Lower lobe of right lung (tissue), 2 donors: ENCODE measurements around the gene CCHCR1. TPM values are rescaled to one million over a fixed set of nuclear protein-coding genes. Genes with fewer than 3 reads are reported as not detected.

Source experiments
- ATAC-seq, 2 donors: fragments of 200-7000 bp; cut with Tn5 transposase; one replicate each; pipeline ENCODE4 v1.9.1; 2020 to 2022; ENCODE audit warnings: mild to moderate bottlenecking in 2 of 2, moderate library complexity in 2 of 2
- DNase-seq: peaks from one replicate; pipeline ENCODE4 v3.0.0-alpha.2; 2020
- H3K27ac ChIP-seq: fragments of 200-600 bp; one replicate; pipeline ENCODE4 v1.8.0; 2022
- H3K27me3 ChIP-seq: fragments of 200-600 bp; one replicate; pipeline ENCODE4 v1.8.0; 2022; ENCODE audit warnings: low read depth
- H3K36me3 ChIP-seq: fragments of 200-600 bp; one replicate; pipeline ENCODE4 v1.8.0; 2022; ENCODE audit warnings: mild to moderate bottlenecking
- H3K4me1 ChIP-seq: fragments of 200-600 bp; one replicate; pipeline ENCODE4 v1.8.0; 2022
- H3K4me3 ChIP-seq: fragments of 200-600 bp; one replicate; pipeline ENCODE4 v1.8.0; 2022; ENCODE audit warnings: mild to moderate bottlenecking
- H3K9me3 ChIP-seq: fragments of 200-600 bp; one replicate; pipeline ENCODE4 v1.8.0; 2022
- CTCF ChIP-seq: fragments of 200-600 bp; IDR thresholded peaks from one replicate; pipeline ENCODE4 v1.8.0; 2022; ENCODE audit warnings: antibody characterized with exemption, mild to moderate bottlenecking
- intact Hi-C: fragments of 100-400 bp; cut with DNase I; formaldehyde crosslinking; loops from one replicate; pipeline ENCODE4 v1.11.0; 2022
- total RNA-seq: library from RNA; stranded (reverse); fragmentation: NEBNext Ultra II Directional; extraction: Animal tissue kit (Norgen Biotek cat#: 25700); gene quantifications from one replicate; pipeline ENCODE4 v1.2.1, GENCODE V29; 2021
- donor health status: DM: no; HTN: yes; CAD: no; lungs with severe emphysema.

Gene CCHCR1
- total RNA-seq, 1 donor from 2014 or later: 16.5 TPM

- no peak for ATAC-seq
- no peak for DNase-seq
These were observed 54.5 kb downstream of the CCHCR1 start for GRCh38 chr6:31103136-31103535.

GRCh38 chr6:31098449-31098938, 59.1 kb downstream of the CCHCR1 start:
- H3K27me3 ChIP-seq: no peaks in the 10 kb centered on the region
- intact Hi-C loops: no loop called here
- DNase-seq (no peak), ATAC-seq (no peak)
- peaks cover 24% of the 10 kb centered on the region for H3K4me1 ChIP-seq
- H3K27ac ChIP-seq: no peak overlapping the region
- H3K4me3 ChIP-seq: no peak overlapping the region
- no peak for TF ChIP-seq CTCF
- H3K36me3 ChIP-seq: no peaks in the 10 kb centered on the region
- no peaks in the 10 kb centered on the region for H3K9me3 ChIP-seq

More at GRCh38 chr6:31103136-31103535, 54.5 kb downstream of the CCHCR1 start:
- no peak for TF ChIP-seq CTCF
- Histone ChIP-seq H3K9me3 (no peaks in the 10 kb centered on the region), H3K4me3 (no peak overlapping the region), H3K36me3 (no peaks in the 10 kb centered on the region), H3K4me1 (no peaks in the 10 kb centered on the region), H3K27me3 (no peaks in the 10 kb centered on the region), H3K27ac (no peak overlapping the region)
- intact Hi-C loops: no loop called here

GRCh38 chr6:31096656-31097055, 60.9 kb downstream of the CCHCR1 start:
- DNase-seq (no peak), ATAC-seq (no peak)
- peaks cover 24% of the 10 kb centered on the region for H3K4me1 ChIP-seq
- no peaks in the 10 kb centered on the region for H3K9me3 ChIP-seq
- no peak overlapping the region for H3K27ac ChIP-seq
- intact Hi-C loops: no loop called here
- TF ChIP-seq CTCF: no peak
- H3K4me3 ChIP-seq: no peak overlapping the region
- H3K36me3 ChIP-seq: no peaks in the 10 kb centered on the region
- no peaks in the 10 kb centered on the region for H3K27me3 ChIP-seq

- ATAC-seq: no peak
These were observed 61.4 kb downstream of the CCHCR1 start for GRCh38 chr6:31096215-31096614.

GRCh38 chr6:31094389-31094881, 63.2 kb downstream of the CCHCR1 start:
- TF ChIP-seq CTCF: no peak
- DNase-seq (no peak), ATAC-seq (peak; percentile 47 to 54)
- H3K27ac ChIP-seq: peak overlapping the region; percentile 68
- intact Hi-C loops: no loop called here
- no peaks in the 10 kb centered on the region for H3K9me3 ChIP-seq
- peaks cover 24% of the 10 kb centered on the region for H3K4me1 ChIP-seq
- no peaks in the 10 kb centered on the region for H3K36me3 ChIP-seq
- no peak overlapping the region for H3K4me3 ChIP-seq
- no peaks in the 10 kb centered on the region for H3K27me3 ChIP-seq

More at GRCh38 chr6:31096215-31096614, 61.4 kb downstream of the CCHCR1 start:
- H3K4me3 ChIP-seq: no peak overlapping the region
- H3K4me1 ChIP-seq: peaks cover 24% of the 10 kb centered on the region
- no peak for TF ChIP-seq CTCF
- no peaks in the 10 kb centered on the region for H3K27me3 ChIP-seq
- no peak overlapping the region for H3K27ac ChIP-seq
- H3K9me3 ChIP-seq: no peaks in the 10 kb centered on the region
- DNase-seq: no peak
- H3K36me3 ChIP-seq: no peaks in the 10 kb centered on the region
- intact Hi-C loops: no loop called here
